BE2C (cell line): ENCODE data around the gene PLEKHO2.

Experiments used
- DNase-seq: peaks from one replicate; pipeline ENCODE4 v3.0.0-alpha.2; 2020
- H3K27me3 ChIP-seq: fragments of 250-450 bp; sonication (Bioruptor Pico); 2 replicates; pipeline ENCODE4 v1.5.1; 2020; ENCODE audit warnings: mild to moderate bottlenecking
- H3K36me3 ChIP-seq: fragments of 250-450 bp; sonication (Bioruptor Pico); 2 replicates; pipeline ENCODE4 v1.5.1; 2020; ENCODE audit warnings: mild to moderate bottlenecking
- H3K4me1 ChIP-seq: fragments of 250-450 bp; sonication (Bioruptor Pico); 2 replicates; pipeline ENCODE4 v1.5.1; 2020
- H3K4me3 ChIP-seq: 2 replicates; pipeline ENCODE4 v1.5.1; 2011; ENCODE audit warnings: low read depth, low read length
- H3K9me3 ChIP-seq: fragments of 250-450 bp; sonication (Bioruptor Pico); 2 replicates; pipeline ENCODE4 v1.5.1; 2020
- CTCF ChIP-seq: IDR thresholded peaks from 2 replicates; pipeline ENCODE4 v1.5.1; 2012; ENCODE audit warnings: mild to moderate bottlenecking, low read depth, low read length

PLEKHO2 gene

GRCh38 chr15:64842986-64843561 is 1.4 kb downstream of the PLEKHO2 start:
- H3K4me3 ChIP-seq = peak overlapping the region; percentile 76
- H3K9me3 ChIP-seq = no peaks in the 10 kb centered on the region
- no peaks in the 10 kb centered on the region for H3K27me3 ChIP-seq
- peaks cover 12% of the 10 kb centered on the region for H3K4me1 ChIP-seq
- no peaks in the 10 kb centered on the region for H3K36me3 ChIP-seq
- DNase-seq = no peak
- no peak for TF ChIP-seq CTCF

GRCh38 chr15:64843991-64844390 is 2.3 kb downstream of the PLEKHO2 start:
- 0 out of 2 replicates have a peak overlapping the region, but pooled peaks have one; percentile 30 for H3K4me3 ChIP-seq
- DNase-seq = no peak
- H3K36me3 ChIP-seq = no peaks in the 10 kb centered on the region
- H3K27me3 ChIP-seq = no peaks in the 10 kb centered on the region
- H3K4me1 ChIP-seq = peaks cover 12% of the 10 kb centered on the region
- no peaks in the 10 kb centered on the region for H3K9me3 ChIP-seq
- TF ChIP-seq CTCF = no peak

GRCh38 chr15:64844576-64845145 is 2.9 kb downstream of the PLEKHO2 start:
- Histone ChIP-seq H3K4me3 (peak overlapping the region; percentile 30), H3K27me3 (no peaks in the 10 kb centered on the region), H3K9me3 (no peaks in the 10 kb centered on the region), H3K4me1 (peaks cover 12% of the 10 kb centered on the region), H3K36me3 (no peaks in the 10 kb centered on the region)
- TF ChIP-seq CTCF = no peak
- DNase-seq = peak; percentile 69

- peaks cover 12% of the 10 kb centered on the region for H3K4me1 ChIP-seq
- no peaks in the 10 kb centered on the region for H3K9me3 ChIP-seq
- H3K36me3 ChIP-seq = no peaks in the 10 kb centered on the region
- H3K27me3 ChIP-seq = no peaks in the 10 kb centered on the region
- no peak for DNase-seq
- no peak for TF ChIP-seq CTCF
- H3K4me3 ChIP-seq = peak overlapping the region; percentile 30
These were observed 3.5 kb downstream of the PLEKHO2 start for GRCh38 chr15:64845183-64845611.

GRCh38 chr15:64845831-64846595 is 4.3 kb downstream of the PLEKHO2 start:
- H3K9me3 ChIP-seq = no peaks in the 10 kb centered on the region
- no peak for DNase-seq
- no peak overlapping the region for H3K4me3 ChIP-seq
- no peaks in the 10 kb centered on the region for H3K36me3 ChIP-seq
- peaks cover 12% of the 10 kb centered on the region for H3K4me1 ChIP-seq
- H3K27me3 ChIP-seq = no peaks in the 10 kb centered on the region
- no peak for TF ChIP-seq CTCF

- Histone ChIP-seq H3K4me1 (peaks cover 12% of the 10 kb centered on the region), H3K9me3 (no peaks in the 10 kb centered on the region), H3K4me3 (no peak overlapping the region), H3K27me3 (no peaks in the 10 kb centered on the region), H3K36me3 (no peaks in the 10 kb centered on the region)
- DNase-seq = no peak
- no peak for TF ChIP-seq CTCF
These were observed 5.3 kb downstream of the PLEKHO2 start for GRCh38 chr15:64847016-64847415.
